ENCODE results near the gene CCDC43.

DNA sequence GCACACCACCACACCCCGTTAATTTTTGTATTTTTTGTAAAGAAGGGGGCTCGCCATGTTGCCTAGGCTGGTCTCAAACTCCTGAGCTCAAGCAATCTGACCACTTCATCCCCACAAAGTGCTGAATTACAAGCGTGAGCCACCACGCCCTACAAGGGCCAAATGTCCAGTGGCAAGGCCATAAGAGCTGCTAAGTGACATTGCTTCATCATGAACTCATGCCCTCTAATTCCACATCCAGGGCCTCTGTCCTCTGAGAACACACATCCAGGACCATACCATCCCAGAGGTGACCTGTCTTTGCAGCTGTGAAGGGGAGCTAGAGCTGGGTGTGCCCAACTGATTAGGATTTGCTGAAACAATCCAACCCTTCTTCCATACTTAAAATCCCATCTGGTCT, 58.9 kb downstream of the CCDC43 start:
- TF ChIP-seq, protein P1, sequence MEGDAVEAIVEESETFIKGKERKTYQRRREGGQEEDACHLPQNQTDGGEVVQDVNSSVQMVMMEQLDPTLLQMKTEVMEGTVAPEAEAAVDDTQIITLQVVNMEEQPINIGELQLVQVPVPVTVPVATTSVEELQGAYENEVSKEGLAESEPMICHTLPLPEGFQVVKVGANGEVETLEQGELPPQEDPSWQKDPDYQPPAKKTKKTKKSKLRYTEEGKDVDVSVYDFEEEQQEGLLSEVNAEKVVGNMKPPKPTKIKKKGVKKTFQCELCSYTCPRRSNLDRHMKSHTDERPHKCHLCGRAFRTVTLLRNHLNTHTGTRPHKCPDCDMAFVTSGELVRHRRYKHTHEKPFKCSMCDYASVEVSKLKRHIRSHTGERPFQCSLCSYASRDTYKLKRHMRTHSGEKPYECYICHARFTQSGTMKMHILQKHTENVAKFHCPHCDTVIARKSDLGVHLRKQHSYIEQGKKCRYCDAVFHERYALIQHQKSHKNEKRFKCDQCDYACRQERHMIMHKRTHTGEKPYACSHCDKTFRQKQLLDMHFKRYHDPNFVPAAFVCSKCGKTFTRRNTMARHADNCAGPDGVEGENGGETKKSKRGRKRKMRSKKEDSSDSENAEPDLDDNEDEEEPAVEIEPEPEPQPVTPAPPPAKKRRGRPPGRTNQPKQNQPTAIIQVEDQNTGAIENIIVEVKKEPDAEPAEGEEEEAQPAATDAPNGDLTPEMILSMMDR (IDR thresholded peaks at IDR 0.05) = no peak
- TF ChIP-seq POLR2A (IDR thresholded peaks at IDR 0.05) = no peak

All from heart left ventricle (tissue), 13 donors.